GM23338 (cell line): ENCODE results near the gene FBLIM1.
"Not testable (repeated sequence)": the region's sequence is repeated elsewhere in the genome, so short reads cannot be mapped to it uniquely, and the experiment has no call there.

ENCODE experiments used
- CREB1 ChIP-seq: fragments of 250-450 bp; sonication (Bioruptor Pico); IDR thresholded peaks from 2 replicates; pipeline ENCODE4 v1.5.0; 2020; ENCODE audit warnings: low read depth, mild to moderate bottlenecking, moderate library complexity
- CTCF ChIP-seq, 2 experiments: fragments of 200-600 bp in 1 of 2; sonication (generic) in 1 of 2; conservative IDR thresholded peaks; 2 replicates each; pipeline versions ENCODE4 v1.5.1 to v1.6.1; 2016 to 2017; ENCODE audit warnings: antibody characterized with exemption in 2 of 2, low read depth in 2 of 2, mild to moderate bottlenecking in 2 of 2, moderate library complexity in 1 of 2
- ETS1 ChIP-seq: IDR thresholded peaks from 2 replicates; pipeline ENCODE4 v1.6.1; 2016; ENCODE audit warnings: antibody characterized with exemption
- EZH2 ChIP-seq: fragments of 200-600 bp; sonication (generic); IDR thresholded peaks from one replicate; pipeline ENCODE4 v1.8.0; 2017; ENCODE audit warnings: antibody characterized with exemption, mild to moderate bottlenecking, low read depth; ENCODE audit not compliant: unreplicated experiment
- EZH2phosphoT487 ChIP-seq: fragments of 200-600 bp; sonication (generic); IDR thresholded peaks from one replicate; pipeline ENCODE4 v1.8.1; 2018; ENCODE audit warnings: antibody characterized with exemption; ENCODE audit not compliant: unreplicated experiment
- JUNB ChIP-seq: IDR thresholded peaks from one replicate; pipeline ENCODE4 v1.6.1; 2016; ENCODE audit warnings: antibody characterized with exemption; ENCODE audit not compliant: unreplicated experiment
- POLR2AphosphoS5 ChIP-seq: IDR thresholded peaks from 2 replicates; pipeline ENCODE4 v1.6.1; 2016; ENCODE audit warnings: antibody characterized with exemption, low read depth
- REST ChIP-seq: IDR thresholded peaks from one replicate; pipeline ENCODE4 v1.6.1; 2018; ENCODE audit warnings: antibody characterized with exemption; ENCODE audit not compliant: unreplicated experiment
- STAT1 ChIP-seq: IDR thresholded peaks from one replicate; pipeline ENCODE4 v1.6.1; 2016; ENCODE audit warnings: antibody characterized with exemption; ENCODE audit not compliant: unreplicated experiment
- ZNF114 ChIP-seq: fragments of 250-450 bp; sonication (Bioruptor Pico); IDR thresholded peaks from 2 replicates; pipeline ENCODE4 v1.5.0; 2020; ENCODE audit warnings: mild to moderate bottlenecking, moderate library complexity
- ZNF331 ChIP-seq: fragments of 250-450 bp; sonication (Bioruptor Pico); IDR thresholded peaks from 2 replicates; pipeline ENCODE4 v1.5.0; 2020; ENCODE audit warnings: low read depth, mild to moderate bottlenecking, moderate library complexity

GRCh38 chr1:15827567-15827966 lies 69.0 kb downstream of the FBLIM1 start:
- TF ChIP-seq CREB1 (CRISPR knock-in tag); CTCF (conservative IDR thresholded peaks at IDR 0.05; ENCODE audit: low read depth in 2 of 2); POLR2AphosphoS5; JUNB; ZNF331 (CRISPR knock-in tag); EZH2; REST; EZH2phosphoT487; ZNF114; ETS1; STAT1: not testable (repeated sequence)
